ENCODE data around the gene COL12A1.

The COL12A1 gene

GRCh38 chr6:75094614-75095200 lies 111.1 kb downstream of the COL12A1 start:
- DNase-seq = no peak

GRCh38 chr6:75091467-75092190 lies 114.2 kb downstream of the COL12A1 start:
- no peak for DNase-seq

- no peak for DNase-seq
Observed at GRCh38 chr6:75090576-75090975, 115.3 kb downstream of the COL12A1 start.

GRCh38 chr6:75089921-75090320 lies 115.9 kb downstream of the COL12A1 start:
- no peak for DNase-seq

DNA sequence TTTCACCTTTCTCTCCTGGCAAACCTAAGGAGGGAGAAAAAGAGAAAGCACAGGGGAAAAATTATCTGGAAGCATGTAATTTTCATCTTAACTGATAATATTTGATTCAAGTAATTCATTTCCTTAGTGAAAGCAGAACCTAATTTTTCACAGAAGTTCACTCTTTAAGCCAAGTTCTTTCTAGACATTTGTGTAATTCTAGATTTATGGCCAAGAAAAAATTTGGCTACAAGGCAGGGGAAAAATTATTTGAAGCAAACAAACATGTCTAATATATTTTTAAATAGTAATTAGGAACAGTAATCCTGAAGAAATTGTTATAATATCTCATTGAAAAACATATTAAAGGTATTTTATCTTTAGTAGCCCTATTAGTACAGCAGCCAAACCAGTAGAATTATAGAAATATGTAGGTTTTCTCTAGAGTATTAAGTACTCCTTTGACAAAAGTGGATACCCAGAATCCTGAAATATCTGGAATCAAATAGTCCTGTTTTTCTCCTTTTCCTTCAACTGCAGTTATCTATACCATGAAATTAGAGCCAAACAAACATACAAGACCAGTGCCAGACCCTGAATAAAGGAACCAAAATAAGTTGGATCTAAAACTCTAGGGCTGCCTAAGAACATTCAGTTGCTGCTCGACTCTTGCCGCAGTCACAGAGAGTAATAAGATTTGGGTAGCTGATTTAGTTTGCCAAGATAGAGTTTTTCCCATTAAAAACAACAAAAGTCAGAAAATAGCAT lies 116.5 kb downstream of the COL12A1 start:
- DNase-seq = no peak

DNA sequence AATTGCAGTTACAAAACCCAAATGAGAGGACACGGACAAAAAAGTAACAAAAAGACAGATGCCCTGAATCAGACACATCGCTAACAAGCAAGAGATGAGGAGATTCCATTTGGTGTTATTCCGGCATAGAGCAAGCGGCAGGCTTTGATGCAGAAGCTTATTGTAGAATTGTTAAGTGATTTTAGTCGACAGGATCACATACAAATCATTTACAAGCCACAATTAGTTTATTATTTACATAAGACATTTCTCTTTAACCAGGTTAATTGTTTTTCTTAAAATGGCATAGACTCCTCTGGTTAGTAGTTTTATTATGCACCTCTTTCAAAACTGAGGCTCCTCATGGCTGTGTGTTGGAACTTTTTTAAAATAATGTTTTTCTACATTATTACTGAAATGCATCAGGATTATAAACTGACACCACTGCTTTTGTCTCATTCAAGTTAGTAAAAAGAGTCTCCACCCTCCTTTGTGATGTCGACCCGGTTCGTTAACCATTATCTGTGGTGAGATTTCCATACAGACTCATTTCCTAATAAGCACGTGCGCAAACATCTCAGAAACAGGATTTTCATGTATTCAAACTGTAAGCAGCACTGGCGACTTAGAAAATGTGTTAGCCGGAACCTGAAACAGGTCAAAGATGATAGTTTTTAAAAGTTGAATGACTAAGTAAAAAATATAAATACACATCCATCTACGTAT lies 119.8 kb downstream of the COL12A1 start:
- DNase-seq = no peak

DNA sequence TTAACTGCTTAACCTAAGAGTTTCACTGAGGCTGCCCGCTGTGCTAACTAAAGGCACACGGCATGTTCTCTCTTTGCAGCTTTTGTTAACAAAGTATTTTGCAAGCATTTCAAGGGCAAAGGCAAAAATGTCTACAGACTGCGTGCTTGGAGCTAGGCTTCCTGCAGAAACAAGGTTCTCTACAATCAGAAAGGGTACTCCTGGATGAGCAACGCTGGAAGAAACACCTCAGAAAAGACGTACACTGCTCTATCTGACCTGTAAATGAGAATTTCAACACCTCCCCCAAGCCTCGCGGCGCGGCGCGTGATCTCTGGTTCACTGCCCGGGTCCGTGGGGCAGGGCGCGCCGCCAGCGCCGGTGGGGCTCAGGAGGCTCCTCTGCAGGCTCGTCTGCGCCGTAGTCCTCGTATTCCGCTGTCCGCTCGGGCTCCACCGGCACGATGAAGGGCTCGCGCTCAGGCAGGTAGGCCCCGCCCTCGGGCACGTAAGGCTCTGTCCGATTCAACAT lies 120.9 kb downstream of the COL12A1 start:
- no peak for DNase-seq

DNA sequence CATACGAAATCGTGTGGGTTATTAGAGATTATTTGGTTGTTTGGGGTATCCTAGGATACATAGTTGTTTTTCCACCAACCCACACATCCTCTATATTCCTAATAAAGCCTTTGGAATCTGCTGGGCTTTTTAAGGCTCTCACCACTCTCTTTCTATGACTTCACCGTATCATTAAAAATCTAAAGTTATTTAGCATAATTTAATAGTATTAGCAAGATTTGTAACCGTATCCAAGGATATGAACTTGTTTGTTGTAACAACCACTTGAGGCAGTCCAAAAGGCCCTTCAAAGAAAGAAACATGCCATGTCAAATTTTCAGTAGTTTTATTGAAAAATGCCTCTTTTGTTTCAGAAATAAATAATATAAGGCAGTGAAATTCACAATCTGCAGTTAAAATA lies 121.8 kb downstream of the COL12A1 start:
- DNase-seq = no peak

GRCh38 chr6:75081921-75082320 lies 123.9 kb downstream of the COL12A1 start:
- DNase-seq = no peak

GRCh38 chr6:75081047-75081446 lies 124.8 kb downstream of the COL12A1 start:
- DNase-seq = no peak

DNA sequence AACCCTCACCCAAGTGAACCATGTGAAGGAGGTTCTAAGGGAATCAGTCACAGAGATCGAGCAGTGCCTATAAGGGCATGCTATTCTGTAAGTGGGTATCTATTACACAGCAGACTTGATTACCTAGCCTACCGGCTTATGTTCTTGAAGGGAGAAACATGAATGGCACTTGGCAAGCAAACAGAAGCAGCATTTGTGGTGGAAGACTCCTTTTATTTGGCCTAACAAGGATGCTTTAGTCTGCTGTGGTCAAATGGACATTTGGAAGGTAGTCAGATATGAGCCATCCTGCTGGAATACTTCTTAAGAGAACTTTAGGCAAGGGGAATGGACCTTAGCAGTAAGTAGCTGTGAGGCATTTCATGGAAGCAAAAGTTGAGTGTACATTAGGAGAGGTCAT lies 126.3 kb downstream of the COL12A1 start:
- DNase-seq = no peak

- DNase-seq = no peak
Observed at GRCh38 chr6:75077701-75078100, 128.2 kb downstream of the COL12A1 start.

DNA sequence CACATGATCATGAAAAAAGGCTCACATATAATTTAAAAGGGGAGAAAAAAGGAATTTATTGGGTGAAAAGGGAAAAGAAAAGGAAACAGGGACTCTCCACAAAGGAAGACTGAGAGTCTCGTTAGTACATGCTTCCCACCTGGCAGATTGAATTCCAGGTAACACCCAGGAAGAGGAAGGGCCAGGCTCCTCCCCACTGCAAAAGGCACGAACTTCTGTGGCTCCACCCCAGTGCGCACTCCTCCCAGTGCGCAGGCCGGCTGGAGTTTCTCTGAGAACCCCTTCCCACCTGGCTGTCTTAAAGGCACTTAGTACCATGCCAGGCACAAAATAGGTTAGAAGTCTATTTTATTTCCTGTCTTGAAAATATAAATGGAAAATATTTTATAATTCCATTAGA lies 129.8 kb downstream of the COL12A1 start:
- no peak for DNase-seq

DNA sequence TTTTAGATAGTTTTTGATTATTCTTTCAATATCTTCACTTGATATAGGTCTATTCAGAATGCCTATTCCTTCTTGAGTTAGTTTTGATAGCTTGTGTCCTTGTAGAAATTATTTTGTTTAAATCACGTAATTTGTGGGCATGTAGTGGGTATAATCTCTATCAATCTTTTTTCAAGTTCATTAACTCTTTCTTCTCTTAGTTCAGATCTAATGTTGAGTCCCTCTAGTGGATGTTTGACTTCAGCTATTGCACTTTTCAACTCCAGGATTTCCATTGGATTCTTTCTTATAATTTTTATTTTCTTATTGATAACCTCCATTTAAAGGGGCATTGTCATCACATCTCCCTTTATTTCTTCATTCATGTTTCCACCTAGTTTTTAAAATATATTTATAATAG lies 135.6 kb downstream of the COL12A1 start:
- DNase-seq = no peak

- no peak for DNase-seq
Observed at GRCh38 chr6:75065523-75065922, 140.3 kb downstream of the COL12A1 start.

- no peak for DNase-seq
Observed at GRCh38 chr6:75052491-75052890, 153.4 kb downstream of the COL12A1 start.

DNA sequence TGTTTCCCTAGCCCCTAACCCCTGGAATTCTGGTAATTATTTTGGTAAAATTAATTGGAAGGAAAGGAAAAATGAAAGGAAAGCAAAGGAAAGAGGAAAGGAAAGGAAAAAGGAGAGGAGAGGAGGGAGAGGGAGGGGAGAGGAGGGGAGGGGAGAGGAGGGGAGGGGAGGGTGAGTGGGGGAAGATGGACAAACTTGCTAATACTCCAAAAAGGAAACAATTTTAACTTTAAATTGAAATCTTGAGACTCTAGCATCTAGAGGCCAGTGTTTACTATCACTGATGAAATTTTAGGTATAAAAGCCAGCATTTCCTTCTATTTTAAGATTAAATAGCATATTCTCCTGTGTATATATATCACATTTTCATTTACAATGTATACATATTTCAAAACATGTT lies 156.5 kb downstream of the COL12A1 start:
- no peak for DNase-seq

GRCh38 chr6:75044846-75045245 lies 161.0 kb downstream of the COL12A1 start:
- DNase-seq = no peak

- DNase-seq = no peak
Observed at GRCh38 chr6:75041381-75041780, 164.5 kb downstream of the COL12A1 start.
